NCI-H460 (cell line): ENCODE measurements around the gene NUDT4. TPM values are rescaled to one million over a fixed set of nuclear protein-coding genes. Genes with fewer than 3 reads are reported as not detected.

Experiments used
- DNase-seq: peaks from one replicate; pipeline ENCODE4 v3.0.0-alpha.2; 2016; ENCODE audit warnings: low read depth; ENCODE audit errors: extremely low read depth
- polyA plus RNA-seq: library from polyadenylated mRNA; depleted of rRNA; stranded (reverse); fragments of >200 nt; gene quantifications from 2 replicates; pipeline ENCODE4 v1.2.3, GENCODE V29; 2014; cell fraction: nucleus; rRNA removed
- total RNA-seq: library from RNA; depleted of rRNA; stranded (reverse); fragments of >200 nt; shearing (Covaris generic); gene quantifications from 2 replicates; pipeline ENCODE4 v1.2.3, GENCODE V29; 2014; rRNA removed

The NUDT4 gene
- total RNA-seq = 96.5 and 101 TPM in 2 replicates
- 19.4 and 26.3 TPM in 2 replicates for polyA plus RNA-seq

DNA sequence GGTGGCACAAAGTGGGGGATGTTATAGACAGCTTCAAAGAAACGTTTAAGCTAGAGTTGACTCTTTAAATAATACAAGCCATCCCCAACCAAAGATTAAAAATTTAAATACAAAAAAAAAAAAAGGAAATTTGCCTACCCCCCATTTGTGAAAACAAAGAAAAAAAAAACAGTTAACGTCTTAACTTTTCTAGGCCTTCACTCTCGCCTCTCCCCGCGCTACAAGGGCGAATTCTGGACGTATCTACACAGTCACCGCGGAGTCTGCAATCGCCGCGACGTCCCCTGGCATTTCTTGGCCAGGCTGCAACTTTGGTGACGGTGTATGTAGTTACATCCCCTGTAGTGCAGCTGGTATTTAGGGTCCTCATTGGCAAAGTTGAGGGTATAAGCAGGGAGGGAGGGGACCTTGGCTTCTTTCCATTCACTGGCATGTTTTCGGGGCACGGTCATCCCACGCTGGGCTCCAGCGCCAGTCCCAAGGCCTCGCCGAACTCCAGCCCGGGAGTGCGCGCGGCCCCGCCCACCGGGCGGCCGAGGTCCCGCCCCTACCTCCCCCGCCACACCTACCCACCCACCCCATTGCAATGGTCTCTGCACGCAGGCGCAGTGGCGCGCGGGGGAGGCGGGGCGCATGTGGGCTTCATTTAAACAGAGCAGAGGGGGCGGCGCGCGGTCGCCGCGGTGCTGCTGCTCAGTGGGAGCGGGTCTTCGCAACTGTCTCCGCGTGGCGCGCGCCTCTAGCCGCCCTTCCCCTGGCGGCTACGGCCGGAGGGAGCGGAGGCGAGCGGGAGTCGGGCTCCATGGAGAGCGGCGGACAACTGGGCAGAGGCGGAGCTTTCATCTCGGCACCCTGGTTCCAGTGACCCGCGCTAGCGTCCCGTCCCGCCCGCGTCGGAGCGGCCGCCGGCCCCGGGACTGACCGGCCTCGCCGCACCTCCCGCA, at the start of gene NUDT4:
Gene NUDT4 (plus strand): TSS at position 674 of the 944 bp plus-strand sequence. CDS start 398 bp downstream, outside the sequence.
- peak; percentile 93 for DNase-seq

DNA sequence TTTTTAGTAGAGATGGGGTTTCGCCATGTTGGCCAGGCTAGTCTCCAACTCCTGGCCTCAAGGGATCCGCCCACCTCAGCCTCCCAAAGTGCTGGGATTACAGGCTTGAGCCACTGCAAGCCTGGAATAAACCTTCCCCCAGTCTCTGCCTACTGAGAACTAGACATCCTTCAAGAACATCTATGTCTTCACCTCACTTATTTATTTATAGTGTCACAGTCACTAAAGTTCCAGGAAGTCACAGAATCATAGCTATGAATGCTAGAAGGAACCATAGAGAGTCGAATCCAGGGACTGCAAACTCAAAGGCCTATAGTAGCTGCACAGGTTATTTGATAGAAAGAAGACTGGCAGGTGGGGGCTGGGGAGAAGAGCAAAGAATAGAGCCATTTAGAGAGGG, 44.7 kb upstream of the NUDT4 start:
- no peak for DNase-seq

DNA sequence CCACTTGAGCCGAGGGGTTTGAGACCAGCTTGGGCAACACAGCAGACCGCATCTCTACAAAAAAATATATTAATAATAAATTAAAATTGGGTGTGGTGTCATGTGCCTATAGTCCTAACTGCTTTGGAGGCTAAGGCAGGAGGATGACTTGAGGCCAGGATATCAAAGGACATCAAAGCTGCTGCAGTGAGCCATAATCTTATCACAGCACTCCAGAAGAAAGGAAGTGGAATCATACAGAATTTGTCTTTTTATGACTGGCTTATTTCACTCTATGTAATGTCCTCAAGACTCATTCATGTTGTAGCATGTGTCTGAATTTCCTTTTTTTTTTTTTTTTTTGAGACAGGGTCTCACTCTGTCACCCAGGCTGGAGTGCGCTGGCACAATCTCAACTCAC, 43.9 kb upstream of the NUDT4 start:
- no peak for DNase-seq

GRCh38 chr12:93335603-93336162, 42.0 kb upstream of the NUDT4 start:
- DNase-seq = no peak

DNA sequence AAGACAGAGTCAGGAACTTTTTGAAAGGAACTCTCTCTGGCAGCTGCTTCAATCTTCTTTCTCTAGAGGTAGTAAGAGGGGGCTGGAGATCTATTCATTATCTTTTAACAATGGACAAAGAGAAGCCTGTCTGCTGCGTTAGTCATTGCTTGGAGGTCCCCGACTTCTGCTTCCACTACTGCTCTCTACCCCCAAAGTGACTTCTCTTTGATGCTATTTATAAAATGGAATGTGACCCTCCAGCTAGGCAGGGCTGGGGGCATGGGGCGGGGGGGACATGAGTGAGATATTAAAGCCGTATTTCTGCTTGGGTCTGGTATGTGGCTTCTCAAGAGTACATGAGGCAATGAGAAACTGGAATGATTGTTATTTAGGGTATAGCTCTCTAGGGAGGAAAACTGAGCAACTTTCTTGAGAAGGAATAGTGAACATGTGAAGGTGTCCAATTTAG, 41.4 kb upstream of the NUDT4 start:
- DNase-seq = no peak

GRCh38 chr12:93338598-93338997, 39.1 kb upstream of the NUDT4 start:
- DNase-seq = no peak

DNA sequence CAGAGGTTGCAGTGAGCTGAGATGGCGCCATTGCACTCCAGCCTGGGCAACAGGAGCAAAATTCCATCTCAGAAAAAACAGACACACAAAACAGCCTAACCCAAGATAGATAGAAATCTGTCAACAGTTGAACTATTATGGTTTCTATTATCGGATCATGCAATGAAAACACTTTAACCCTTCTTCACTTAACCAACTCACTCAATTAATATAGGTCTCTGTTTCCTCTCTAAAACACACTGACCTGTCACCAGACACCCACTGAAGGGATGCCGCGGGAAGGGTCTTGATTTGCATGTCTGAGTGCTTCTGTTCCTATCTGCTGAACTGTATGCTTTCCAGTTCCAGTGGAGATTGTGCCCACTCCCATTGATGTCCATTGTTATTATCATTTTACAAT, 38.0 kb upstream of the NUDT4 start:
- no peak for DNase-seq

- no peak for DNase-seq
These were observed 36.2 kb upstream of the NUDT4 start for GRCh38 chr12:93341409-93342049.

- DNase-seq = no peak
These were observed 30.5 kb upstream of the NUDT4 start for GRCh38 chr12:93347054-93347785.

GRCh38 chr12:93348575-93349435, 28.9 kb upstream of the NUDT4 start:
- DNase-seq = no peak

DNA sequence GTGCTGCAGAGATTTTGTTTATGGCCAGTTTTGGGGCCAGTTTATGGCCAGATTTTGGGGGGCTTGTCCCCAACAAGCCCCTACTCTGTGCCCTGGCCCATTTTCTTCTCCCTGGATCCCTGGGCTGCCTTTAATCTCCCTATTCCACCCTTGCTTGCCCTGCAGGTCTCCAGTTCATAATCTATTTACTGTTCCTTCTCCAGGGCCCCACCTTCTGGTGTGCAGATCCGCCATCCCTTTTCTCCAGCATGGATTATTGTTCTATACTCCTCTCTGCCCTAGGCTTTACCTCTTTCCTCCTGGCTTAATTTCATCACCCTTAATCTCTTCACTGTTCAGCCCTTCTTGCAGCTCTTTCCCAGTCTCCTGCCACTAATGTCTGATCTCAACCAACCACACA, 26.0 kb upstream of the NUDT4 start:
- no peak for DNase-seq

DNA sequence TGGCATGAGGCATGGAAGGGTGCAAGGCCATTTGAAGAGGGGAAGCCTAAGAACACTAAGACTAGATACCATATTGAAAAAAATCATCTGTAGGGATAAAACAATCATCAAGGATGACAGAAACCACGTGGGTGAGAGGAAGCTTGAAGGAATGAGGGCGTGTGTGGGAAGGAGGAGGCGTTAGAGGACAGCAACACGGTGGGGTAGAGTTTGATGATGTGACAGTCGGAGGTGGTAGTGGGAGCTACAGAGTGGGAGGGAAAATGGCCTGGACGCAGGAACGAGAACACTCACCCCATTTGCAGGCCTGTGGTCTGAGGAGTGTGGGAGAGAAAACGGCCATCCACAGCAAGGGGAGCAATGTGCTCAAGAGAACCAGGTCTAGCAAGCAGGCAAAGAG, 25.4 kb upstream of the NUDT4 start:
- DNase-seq = no peak

DNA sequence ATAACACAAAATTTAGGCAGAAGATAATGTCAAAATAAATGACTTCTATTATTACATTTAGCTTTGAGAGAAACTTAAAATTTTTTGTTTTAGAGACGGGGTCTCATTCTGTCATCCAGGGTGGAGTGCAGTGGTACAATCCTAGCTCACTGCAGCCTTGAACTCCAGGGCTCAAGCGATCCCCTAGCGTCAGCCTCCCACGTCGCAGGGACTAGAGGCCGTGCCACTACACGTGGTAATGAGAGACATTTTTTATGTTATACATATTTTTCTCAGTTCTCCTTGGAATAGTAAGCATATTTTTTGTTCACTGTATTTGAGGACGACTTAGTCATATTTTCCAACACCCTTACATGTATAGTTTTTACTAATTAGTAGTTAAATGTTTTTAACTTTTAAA, 21.5 kb upstream of the NUDT4 start:
- no peak for DNase-seq

DNA sequence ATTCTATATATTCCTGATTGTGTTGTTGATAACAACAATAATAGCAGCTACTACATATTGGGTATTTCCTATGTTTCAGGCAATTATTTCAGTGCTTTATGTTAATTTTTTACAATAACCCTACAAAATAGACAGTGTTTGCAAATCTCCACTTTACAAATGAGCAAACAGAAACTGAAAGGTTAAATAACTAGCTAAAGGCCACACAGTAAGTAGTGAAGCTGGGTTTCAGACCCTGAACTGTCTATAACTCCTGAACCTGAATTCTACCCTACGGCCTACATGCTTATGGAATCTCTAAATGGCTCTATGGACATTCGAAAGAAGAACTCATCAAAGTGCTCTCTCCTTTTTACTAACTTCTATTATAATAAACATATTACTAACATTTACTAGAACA, 19.7 kb upstream of the NUDT4 start:
- no peak for DNase-seq

DNA sequence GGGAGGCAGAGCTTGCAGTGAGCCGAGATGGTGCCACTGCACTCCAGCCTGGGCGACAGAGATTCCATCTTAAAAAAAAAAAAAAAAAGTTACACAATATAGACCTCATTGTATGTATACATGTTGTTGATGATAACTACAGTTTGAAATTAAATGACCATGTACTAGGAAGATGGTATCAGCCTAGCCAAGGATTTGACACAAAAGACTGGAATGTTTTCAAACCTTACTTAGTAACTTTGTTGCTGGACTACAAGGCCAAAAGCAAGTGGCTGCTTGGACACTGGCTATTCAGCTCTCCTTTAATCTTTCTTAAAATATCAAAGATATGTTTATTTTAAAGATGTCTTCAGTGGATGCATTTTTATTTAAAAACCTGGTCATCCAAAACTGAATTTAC, 18.9 kb upstream of the NUDT4 start:
- DNase-seq = no peak

DNA sequence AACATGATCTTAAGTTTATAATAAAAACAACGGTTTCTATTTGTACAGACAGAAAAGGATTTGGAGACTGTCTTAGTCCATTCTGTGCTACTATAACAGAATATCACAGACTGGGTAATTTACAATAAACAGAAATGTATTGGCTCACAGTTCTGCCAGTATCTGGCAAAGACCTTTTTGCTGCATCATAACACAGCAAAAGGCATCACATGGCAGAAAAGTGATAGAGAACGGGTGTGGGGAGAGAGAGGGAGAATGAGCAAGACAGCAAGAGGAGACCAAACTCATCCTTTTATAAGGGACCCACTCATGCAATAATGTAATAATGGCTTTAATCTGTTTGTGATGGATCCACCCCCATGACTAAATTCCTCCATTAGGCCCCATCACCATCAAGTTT, 17.0 kb upstream of the NUDT4 start:
- no peak for DNase-seq

DNA sequence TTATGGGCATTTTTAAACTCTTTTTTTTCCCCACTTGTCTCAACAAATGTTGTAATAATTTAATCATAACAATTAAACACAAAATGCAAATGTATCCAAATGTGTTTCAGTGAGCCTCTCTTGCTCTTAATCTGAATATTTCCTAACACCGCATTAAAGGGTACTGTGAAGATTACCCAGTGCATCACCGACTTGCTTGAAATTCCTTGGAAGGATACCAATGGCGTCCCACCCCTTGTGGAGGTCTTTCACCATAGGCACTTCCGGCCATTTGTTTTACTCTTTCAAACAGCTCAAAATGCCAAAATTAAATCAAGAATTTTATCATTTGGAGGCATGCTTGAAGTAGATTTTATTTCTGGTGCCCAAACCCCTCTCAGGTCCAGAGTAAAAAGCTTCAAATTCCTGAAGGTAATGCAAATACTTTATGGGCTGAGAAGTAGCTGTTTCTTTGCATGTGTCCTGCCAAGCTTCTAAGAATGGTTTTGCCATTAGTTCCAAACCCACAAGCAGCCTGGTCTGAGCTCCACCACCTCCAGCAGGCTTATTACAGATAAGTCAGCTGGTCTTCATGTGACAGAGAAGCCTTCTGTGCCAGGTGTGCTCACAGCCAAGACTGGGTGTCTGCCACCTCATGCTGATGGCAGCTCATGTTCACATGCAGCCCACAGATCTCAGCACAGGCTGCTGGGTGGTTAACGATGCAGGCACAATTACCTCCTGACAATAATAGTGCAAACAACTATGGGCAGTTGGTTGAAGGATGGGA, 16.4 kb upstream of the NUDT4 start:
- no peak for DNase-seq

DNA sequence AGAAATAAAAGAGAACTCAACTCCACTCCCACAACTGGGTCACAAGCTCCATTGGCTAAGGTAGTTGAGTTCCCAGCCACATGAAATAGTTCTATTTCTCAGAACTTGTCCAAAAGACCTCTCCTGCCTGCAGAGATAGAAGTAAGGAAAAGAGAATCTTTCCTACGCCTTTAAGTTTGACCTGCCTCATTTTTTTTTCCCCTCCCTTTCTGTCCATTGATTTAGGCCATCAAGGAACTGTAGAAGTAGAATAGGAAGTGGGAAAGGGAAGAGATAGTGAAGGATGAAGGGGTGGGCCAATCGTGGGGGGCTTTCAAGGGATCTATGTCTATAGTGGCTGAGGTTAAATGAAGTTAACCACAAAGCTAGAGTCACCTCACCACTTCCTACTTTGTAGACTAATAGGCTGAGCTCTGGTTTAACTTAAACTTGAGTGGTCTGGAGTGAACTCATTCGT, 13.9 kb upstream of the NUDT4 start:
- DNase-seq = no peak
